Measurements from ENCODE around the gene LARGE1. TPM values are rescaled to one million over a fixed set of nuclear protein-coding genes. Genes with fewer than 3 reads are reported as not detected.

LARGE1 gene
- total and polyA plus RNA-seq, 2 of the 8 experiments (the other 6 are each of a cell fraction or from before 2014, with no cell fraction given): 43.7 to 83.0 TPM

- no peak for TF ChIP-seq RBBP5 (IDR thresholded peaks at IDR 0.05; ENCODE audit: borderline replicate concordance, low read depth, low read length)
- no peak for TF ChIP-seq CHD7 (IDR thresholded peaks at IDR 0.05; ENCODE audit: insufficient replicate concordance, low read length)
- TF ChIP-seq GTF2F1 (IDR thresholded peaks at IDR 0.05; ENCODE audit: borderline replicate concordance, low read depth, low read length): no peak
Observed at GRCh38 chr22:33710326-33710725, 209.9 kb downstream of the LARGE1 start (continued).
